Activated CD4-positive, alpha-beta T cell treated with anti-CD3 and anti-CD28 coated beads, Interleukin-10, Interleukin-2, amounts not matched to agents 100 ng/mL and 50 ng/mL, durations not matched to agents 16 hours and 8 hours (primary cell): ENCODE measurements around the gene ARHGEF18.
A peak's percentile ranks its signal among the peaks of the same experiment; 100 is the strongest.

Experiments used
- DNase-seq: peaks from one replicate; pipeline ENCODE4 v3.0.0-alpha.2; 2020

Gene ARHGEF18

GRCh38 chr19:7386308-7386707 lies 37.6 kb downstream of the ARHGEF18 start:
- peak; percentile 43 for DNase-seq

- DNase-seq = no peak
Observed at GRCh38 chr19:7386769-7387168, 38.0 kb downstream of the ARHGEF18 start.

GRCh38 chr19:7391218-7391670 lies 42.5 kb downstream of the ARHGEF18 start:
- no peak for DNase-seq

- DNase-seq = no peak
Observed at GRCh38 chr19:7393459-7393858, 44.7 kb downstream of the ARHGEF18 start.

GRCh38 chr19:7393939-7394730 lies 45.4 kb downstream of the ARHGEF18 start:
- DNase-seq = no peak

- DNase-seq = peak; percentile 94
Observed at GRCh38 chr19:7394731-7395359, 46.1 kb downstream of the ARHGEF18 start.

- no peak for DNase-seq
Observed at GRCh38 chr19:7395360-7396066, 46.8 kb downstream of the ARHGEF18 start.

GRCh38 chr19:7397687-7398086 lies 49.0 kb downstream of the ARHGEF18 start:
- no peak for DNase-seq
